ENCODE measurements around the gene GABRB1. TPM values are rescaled to one million over a fixed set of nuclear protein-coding genes. Genes with fewer than 3 reads are reported as not detected.
"Not testable (repeated sequence)": the region's sequence is repeated elsewhere in the genome, so short reads cannot be mapped to it uniquely, and the experiment has no call there.

The GABRB1 gene
- total RNA-seq, 2 experiments from 2014 or later: not detected

DNA sequence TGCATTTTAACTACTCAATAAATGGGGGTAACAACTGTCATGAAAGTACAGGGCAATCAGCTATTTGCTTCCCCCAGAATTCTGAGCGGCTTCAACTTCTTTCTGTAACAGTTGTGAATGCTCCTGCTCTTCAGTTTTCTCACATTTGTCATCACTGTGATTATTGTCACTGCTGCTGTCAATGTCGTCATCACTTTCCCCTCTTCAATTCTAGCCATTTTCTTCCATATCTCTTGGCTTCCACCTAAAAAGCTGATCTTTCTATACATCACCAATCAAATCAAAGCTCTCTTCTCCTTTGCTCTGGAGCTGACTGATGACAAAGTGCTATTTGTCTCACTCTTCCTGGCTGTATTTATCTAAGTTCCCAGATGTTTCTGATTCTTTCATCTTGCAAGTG is 306.5 kb downstream of the GABRB1 start:
- Mint-ChIP-seq H3K36me3 (no peaks in the 10 kb centered on the region), H3K27ac (no peak overlapping the region), H3K9me3 (ENCODE audit: low read depth) (no peaks in the 10 kb centered on the region), H3K27me3 (peaks cover 11% of the 10 kb centered on the region), H3K4me1 (no peaks in the 10 kb centered on the region), H3K4me3 (no peak overlapping the region)
- no peak for ATAC-seq
- CTCF ChIA-PET: no interaction called here
- DNase-seq: no peak

DNA sequence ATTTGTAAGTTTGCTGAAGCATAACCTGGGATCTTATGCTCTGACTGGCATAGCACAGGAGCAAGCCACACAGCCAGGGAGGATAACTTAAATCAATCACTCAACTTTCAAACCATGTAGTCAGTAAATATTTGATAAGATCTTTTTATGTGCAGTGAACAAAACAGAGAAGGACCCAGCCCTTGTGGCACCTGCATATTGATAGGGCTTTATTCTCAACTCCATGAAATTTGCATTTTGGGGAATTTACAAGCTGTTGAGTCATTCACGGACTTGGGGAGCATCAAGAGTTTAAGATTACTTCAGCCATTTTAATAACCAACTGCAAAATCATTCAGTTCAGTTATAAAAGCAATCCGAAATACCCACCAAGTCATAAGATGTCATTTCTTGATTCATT is 309.5 kb downstream of the GABRB1 start:
- no peak overlapping the region for H3K4me3 Mint-ChIP-seq
- no peaks in the 10 kb centered on the region for H3K9me3 Mint-ChIP-seq (ENCODE audit: low read depth)
- DNase-seq (no peak), ATAC-seq (no peak)
- CTCF ChIA-PET: no interaction called here
- H3K27ac Mint-ChIP-seq: no peak overlapping the region
- H3K4me1 Mint-ChIP-seq: no peaks in the 10 kb centered on the region
- no peaks in the 10 kb centered on the region for H3K36me3 Mint-ChIP-seq
- H3K27me3 Mint-ChIP-seq: peaks cover 18% of the 10 kb centered on the region

DNA sequence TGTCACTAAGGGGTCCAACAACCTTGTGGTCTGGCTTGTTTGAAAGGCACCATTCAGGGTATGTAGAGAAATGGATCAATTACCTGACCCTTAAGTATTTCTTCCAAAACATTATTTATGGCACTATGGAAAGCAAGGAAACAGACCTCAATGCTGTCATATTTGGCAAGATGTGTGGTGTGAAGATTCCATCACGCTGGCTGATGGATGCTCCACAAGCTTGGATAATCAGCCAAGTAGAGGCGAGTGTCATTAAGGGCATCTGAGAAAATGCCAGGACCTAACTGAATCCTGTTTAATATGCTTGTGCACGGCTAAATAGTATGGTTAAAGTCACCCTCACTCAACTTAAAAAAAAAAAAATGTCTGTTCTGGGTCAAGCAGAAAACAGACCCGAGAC is 311.4 kb downstream of the GABRB1 start:
- CTCF ChIA-PET: no interaction called here
- Mint-ChIP-seq H3K27ac (no peak overlapping the region), H3K9me3 (ENCODE audit: low read depth) (no peaks in the 10 kb centered on the region), H3K4me1 (no peaks in the 10 kb centered on the region), H3K27me3 (peaks cover 18% of the 10 kb centered on the region), H3K36me3 (no peaks in the 10 kb centered on the region), H3K4me3 (no peak overlapping the region)
- ATAC-seq: no peak
- no peak for DNase-seq

DNA sequence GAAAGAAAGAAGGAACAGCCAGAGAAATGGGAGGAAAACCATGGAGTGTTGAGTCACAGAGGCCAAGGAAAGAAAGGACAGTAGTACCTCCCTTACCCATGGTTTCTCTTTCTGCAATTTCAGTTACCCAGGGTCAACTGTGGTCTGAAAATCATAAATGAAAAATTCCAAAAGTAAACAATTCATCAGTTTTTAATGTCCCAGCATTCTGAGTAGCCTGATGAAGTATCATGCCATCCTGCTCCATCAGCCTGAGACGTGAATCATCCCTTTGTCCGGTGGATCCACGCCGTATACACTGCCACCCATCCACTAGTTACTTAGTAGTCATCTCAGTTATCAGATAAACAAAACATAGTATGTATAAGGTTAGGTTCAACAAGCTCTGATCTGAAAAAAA is 318.0 kb downstream of the GABRB1 start:
- Mint-ChIP-seq H3K27ac (no peak overlapping the region), H3K9me3 (ENCODE audit: low read depth) (no peaks in the 10 kb centered on the region), H3K36me3 (no peaks in the 10 kb centered on the region), H3K4me1 (no peaks in the 10 kb centered on the region), H3K4me3 (no peak overlapping the region), H3K27me3 (peaks cover 10% of the 10 kb centered on the region)
- ATAC-seq (no peak), DNase-seq (no peak)
- CTCF ChIA-PET: no interaction called here

DNA sequence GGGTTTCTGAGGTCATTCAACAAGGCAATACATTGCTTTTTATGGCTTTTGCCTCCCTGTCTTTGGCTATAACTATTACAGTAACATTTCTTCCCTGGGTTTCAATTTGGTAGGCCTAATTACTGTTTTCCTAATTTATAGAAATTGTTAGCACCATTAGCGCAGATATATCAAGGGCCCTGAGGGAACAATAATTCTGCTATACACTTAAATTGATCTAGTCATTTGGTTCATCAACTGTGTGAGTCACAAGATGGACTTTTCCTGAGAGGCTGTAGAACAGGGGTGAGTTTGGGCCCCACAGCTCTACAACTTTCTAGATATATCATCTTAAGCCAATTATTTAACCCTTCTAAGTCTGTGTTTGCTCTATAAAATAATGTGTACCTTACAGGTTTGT is 324.2 kb downstream of the GABRB1 start:
- H3K4me1 Mint-ChIP-seq: no peaks in the 10 kb centered on the region
- H3K4me3 Mint-ChIP-seq: no peak overlapping the region
- H3K27me3 Mint-ChIP-seq: peaks cover 7% of the 10 kb centered on the region
- H3K27ac Mint-ChIP-seq: no peak overlapping the region
- CTCF ChIA-PET: no interaction called here
- no peaks in the 10 kb centered on the region for H3K9me3 Mint-ChIP-seq (ENCODE audit: low read depth)
- no peaks in the 10 kb centered on the region for H3K36me3 Mint-ChIP-seq
- ATAC-seq (no peak), DNase-seq (no peak)

DNA sequence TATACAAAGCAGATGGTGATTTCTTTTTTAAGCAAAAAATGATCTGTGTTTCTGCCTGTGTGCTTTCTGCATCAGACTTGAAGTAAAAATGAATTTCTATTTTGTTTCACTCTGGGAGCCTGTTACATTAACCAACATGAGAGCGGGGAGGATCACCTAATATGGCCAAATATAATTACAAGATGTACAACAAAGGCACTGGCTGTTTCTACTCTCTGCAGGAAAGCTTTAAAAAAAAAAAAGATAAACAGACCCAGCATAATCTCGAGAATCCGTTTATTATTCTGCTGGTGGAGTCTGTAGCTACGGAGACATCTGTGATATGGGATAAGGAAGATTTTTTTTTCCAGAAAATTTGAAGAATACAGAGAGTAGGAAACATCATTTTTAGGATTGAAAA is 328.5 kb downstream of the GABRB1 start:
- no peaks in the 10 kb centered on the region for H3K9me3 Mint-ChIP-seq (ENCODE audit: low read depth)
- H3K4me1 Mint-ChIP-seq: no peaks in the 10 kb centered on the region
- CTCF ChIA-PET: no interaction called here
- H3K4me3 Mint-ChIP-seq: no peak overlapping the region
- H3K27ac Mint-ChIP-seq: no peak overlapping the region
- no peaks in the 10 kb centered on the region for H3K36me3 Mint-ChIP-seq
- no peak for DNase-seq
- ATAC-seq: no peak
- peaks cover 31% of the 10 kb centered on the region for H3K27me3 Mint-ChIP-seq

DNA sequence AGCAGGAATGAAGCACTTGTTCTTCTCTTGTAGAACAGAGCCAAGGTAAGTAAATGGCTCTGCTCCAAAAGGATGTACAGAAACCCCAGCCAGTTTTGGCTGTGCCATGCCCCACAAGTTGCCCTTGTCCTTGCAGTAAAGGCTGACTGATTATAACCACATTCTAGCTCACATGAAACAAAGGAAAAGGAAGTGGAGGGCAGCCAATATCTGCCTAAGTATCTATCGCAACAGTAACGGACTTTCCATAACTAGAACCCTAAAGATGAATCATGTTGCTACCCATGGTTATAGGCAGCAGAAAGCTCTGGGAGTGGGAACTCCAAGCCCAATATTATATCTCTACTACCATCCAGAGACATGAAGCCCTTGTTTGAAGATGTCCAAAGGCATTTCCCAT is 336.4 kb downstream of the GABRB1 start:
- no peaks in the 10 kb centered on the region for H3K4me1 Mint-ChIP-seq
- no peak for DNase-seq
- H3K4me3 Mint-ChIP-seq: no peak overlapping the region
- no peaks in the 10 kb centered on the region for H3K36me3 Mint-ChIP-seq
- peaks cover 17% of the 10 kb centered on the region for H3K27me3 Mint-ChIP-seq
- H3K9me3 Mint-ChIP-seq (ENCODE audit: low read depth): no peaks in the 10 kb centered on the region
- H3K27ac Mint-ChIP-seq: no peak overlapping the region
- CTCF ChIA-PET: interaction anchor here (1.0 to 1.6 kb wide), 2 partner anchors 9 to 15 kb away, joined by 3 to 5 read pairs; no protein-coding TSS in a partner anchor
- ATAC-seq: no peak

DNA sequence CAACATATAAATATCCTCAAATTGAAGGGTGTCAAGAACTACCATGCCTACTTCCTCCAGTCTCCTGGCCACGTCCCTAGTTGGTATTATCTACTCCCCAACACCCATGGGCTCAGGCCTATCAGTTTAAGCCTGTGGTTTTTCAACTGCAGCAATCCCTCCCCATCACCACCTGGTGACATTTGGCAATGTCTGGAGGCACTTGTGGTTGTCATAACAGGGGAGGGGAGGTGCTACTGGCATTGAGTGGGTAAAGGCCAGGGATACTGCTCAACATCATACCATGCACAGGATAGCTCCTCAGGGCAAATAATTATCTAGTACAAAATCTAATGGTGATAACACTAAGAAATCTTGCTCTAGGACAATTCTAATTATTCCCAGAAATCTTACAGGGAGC is 336.8 kb downstream of the GABRB1 start:
- H3K27me3 Mint-ChIP-seq: peaks cover 16% of the 10 kb centered on the region
- DNase-seq (no peak), ATAC-seq (no peak)
- no peak overlapping the region for H3K4me3 Mint-ChIP-seq
- CTCF ChIA-PET: interaction anchor here (1.6 kb wide), 1 partner anchor 15 kb away, joined by 5 read pairs; no protein-coding TSS in a partner anchor
- H3K4me1 Mint-ChIP-seq: no peaks in the 10 kb centered on the region
- no peaks in the 10 kb centered on the region for H3K9me3 Mint-ChIP-seq (ENCODE audit: low read depth)
- no peak overlapping the region for H3K27ac Mint-ChIP-seq
- H3K36me3 Mint-ChIP-seq: no peaks in the 10 kb centered on the region

DNA sequence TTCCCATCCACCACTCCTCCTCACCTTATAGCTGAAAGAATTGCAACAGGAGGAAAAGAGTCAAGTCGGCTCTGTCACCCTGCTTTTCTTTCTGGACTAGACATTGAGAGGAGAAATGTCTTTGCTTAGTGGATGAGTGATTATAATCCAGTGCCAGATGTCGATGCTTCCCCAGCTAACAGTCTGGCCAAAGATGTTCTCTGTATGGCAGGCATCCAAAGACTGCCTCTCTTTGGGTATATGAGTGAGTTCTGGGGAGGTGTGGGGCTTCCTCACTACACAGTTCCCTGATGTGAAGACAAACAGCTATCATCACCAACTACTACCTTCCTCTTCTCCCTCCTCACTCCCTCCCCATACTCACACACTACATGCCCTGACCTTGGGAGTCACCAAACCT is 341.2 kb downstream of the GABRB1 start:
- Mint-ChIP-seq H3K27me3 (no peaks in the 10 kb centered on the region), H3K9me3 (ENCODE audit: low read depth) (no peaks in the 10 kb centered on the region), H3K4me1 (no peaks in the 10 kb centered on the region), H3K36me3 (no peaks in the 10 kb centered on the region), H3K4me3 (no peak overlapping the region), H3K27ac (no peak overlapping the region)
- no peak for ATAC-seq
- CTCF ChIA-PET: no interaction called here
- no peak for DNase-seq

DNA sequence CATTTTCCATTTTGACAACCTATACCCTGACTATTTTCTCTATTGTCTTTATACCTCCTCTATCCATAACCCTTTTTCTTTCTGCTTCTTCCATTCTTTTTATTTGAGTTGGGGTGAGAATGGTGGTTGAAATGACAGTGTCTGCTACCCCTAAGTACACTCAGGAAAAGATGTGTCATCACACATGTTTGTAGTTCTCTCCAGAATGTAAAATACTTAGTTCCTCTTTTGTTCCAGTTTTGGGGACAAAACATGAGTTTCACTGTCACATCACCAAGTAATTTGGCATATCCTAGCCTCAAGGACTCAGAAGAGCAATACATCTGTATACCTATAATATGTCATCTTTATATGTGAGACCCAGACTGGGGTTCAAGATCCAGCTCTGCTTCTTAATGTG is 341.8 kb downstream of the GABRB1 start:
- Mint-ChIP-seq H3K27ac (no peak overlapping the region), H3K9me3 (ENCODE audit: low read depth) (no peaks in the 10 kb centered on the region), H3K4me3 (no peak overlapping the region), H3K27me3 (no peaks in the 10 kb centered on the region), H3K4me1 (no peaks in the 10 kb centered on the region), H3K36me3 (no peaks in the 10 kb centered on the region)
- CTCF ChIA-PET: no interaction called here
- ATAC-seq (no peak), DNase-seq (no peak)

DNA sequence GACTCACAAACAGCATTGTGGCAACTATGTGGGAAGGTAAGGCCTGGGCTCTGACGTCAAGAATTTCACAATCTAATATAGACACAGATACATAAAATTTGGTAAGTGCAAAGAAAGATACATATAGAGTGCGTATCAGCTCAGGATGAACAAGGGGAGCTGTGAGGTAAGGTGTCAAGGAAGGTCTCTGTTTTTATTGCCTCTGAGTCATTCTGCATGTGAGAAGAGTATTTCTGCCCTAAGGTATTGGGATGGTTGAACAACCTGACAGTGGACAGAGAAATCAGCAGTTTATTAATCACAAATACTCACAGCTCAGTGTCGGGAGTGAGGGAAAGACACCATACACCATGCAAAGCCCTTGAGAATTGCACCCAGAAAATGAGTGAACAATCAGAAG is 342.3 kb downstream of the GABRB1 start:
- Mint-ChIP-seq H3K27ac (no peak overlapping the region), H3K4me3 (no peak overlapping the region), H3K4me1 (no peaks in the 10 kb centered on the region), H3K27me3 (no peaks in the 10 kb centered on the region), H3K9me3 (ENCODE audit: low read depth) (no peaks in the 10 kb centered on the region), H3K36me3 (no peaks in the 10 kb centered on the region)
- no peak for DNase-seq
- CTCF ChIA-PET: interaction anchor here (0.8 kb wide), 1 partner anchor 16 kb away, joined by 3 read pairs; no protein-coding TSS in a partner anchor
- no peak for ATAC-seq

DNA sequence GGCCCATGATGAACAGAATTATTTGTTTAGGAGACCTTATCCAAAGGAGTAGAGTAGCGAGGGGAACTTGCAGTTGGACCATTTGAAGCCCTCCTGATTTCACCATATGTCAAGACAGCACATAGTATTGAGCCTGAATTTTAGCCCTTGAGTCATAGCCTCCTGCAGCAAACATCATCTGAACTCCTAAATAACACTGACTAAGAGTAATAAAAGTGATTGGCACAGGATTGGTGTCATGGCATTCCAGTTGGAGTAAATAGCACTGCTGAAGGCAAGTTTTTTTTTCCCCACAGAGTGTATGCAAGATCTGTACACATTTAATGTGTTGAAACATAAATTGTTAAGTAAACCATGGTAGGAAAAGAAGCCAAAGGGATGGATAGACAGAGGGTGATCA is 343.1 kb downstream of the GABRB1 start:
- DNase-seq: no peak
- no peaks in the 10 kb centered on the region for H3K27me3 Mint-ChIP-seq
- CTCF ChIA-PET: interaction anchor here (0.8 kb wide), 1 partner anchor 15 kb away, joined by 3 read pairs; no protein-coding TSS in a partner anchor
- H3K36me3 Mint-ChIP-seq: no peaks in the 10 kb centered on the region
- H3K4me3 Mint-ChIP-seq: no peak overlapping the region
- H3K9me3 Mint-ChIP-seq (ENCODE audit: low read depth): no peaks in the 10 kb centered on the region
- no peak overlapping the region for H3K27ac Mint-ChIP-seq
- no peaks in the 10 kb centered on the region for H3K4me1 Mint-ChIP-seq
- ATAC-seq: no peak

DNA sequence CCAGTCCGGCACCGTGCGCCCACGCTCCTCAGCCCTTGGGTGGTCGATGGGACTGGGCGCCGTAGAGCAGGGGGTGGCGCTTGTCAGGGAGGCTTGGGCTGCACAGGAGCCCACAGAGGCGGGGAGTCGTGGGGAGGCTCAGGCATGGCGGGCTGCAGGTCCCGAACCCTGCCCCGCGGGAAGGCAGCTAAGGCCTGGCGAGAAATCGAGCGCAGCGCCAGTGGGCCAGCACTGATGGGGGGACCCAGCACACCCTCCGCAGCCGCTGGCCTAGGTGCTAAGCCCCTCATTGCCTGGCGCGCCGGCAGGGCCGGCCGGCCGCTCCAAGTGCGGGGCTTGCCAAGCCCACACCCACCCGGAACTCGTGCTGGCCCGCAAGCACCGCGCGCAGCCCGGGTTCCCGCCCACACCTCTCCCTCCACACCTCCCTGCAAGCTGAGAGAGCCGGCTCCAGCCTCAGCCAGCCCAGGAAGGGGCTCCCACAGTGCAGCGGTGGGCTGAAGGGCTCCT is 346.7 kb downstream of the GABRB1 start:
- H3K4me1 Mint-ChIP-seq; H3K27me3 Mint-ChIP-seq; H3K4me3 Mint-ChIP-seq; H3K9me3 Mint-ChIP-seq (ENCODE audit: low read depth); H3K27ac Mint-ChIP-seq; ATAC-seq; H3K36me3 Mint-ChIP-seq; DNase-seq; CTCF ChIA-PET: not testable (repeated sequence)

DNA sequence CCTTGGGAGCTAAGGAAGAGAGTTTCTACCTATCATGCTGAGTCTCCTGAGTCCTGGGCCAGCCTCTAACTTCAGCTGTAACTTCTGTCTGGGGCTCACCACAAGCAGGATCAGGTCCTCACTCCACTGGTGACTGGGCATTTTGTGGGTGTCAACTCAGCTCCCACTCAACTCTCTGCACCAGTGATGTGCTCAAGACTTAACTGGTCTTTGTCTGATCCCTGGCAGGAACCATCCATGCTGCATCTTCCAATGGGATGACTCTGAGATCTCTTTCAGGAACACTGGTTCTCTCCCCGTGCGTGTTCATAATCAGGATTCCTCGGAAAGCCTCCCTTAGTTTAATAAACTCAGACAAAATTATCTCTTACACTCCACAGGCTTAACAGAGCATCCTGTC is 349.8 kb downstream of the GABRB1 start:
- Mint-ChIP-seq H3K4me1 (no peaks in the 10 kb centered on the region), H3K36me3 (no peaks in the 10 kb centered on the region), H3K4me3 (no peak overlapping the region), H3K9me3 (ENCODE audit: low read depth) (no peaks in the 10 kb centered on the region), H3K27me3 (peaks cover 10% of the 10 kb centered on the region), H3K27ac (no peak overlapping the region)
- DNase-seq (no peak), ATAC-seq (no peak)
- CTCF ChIA-PET: no interaction called here

DNA sequence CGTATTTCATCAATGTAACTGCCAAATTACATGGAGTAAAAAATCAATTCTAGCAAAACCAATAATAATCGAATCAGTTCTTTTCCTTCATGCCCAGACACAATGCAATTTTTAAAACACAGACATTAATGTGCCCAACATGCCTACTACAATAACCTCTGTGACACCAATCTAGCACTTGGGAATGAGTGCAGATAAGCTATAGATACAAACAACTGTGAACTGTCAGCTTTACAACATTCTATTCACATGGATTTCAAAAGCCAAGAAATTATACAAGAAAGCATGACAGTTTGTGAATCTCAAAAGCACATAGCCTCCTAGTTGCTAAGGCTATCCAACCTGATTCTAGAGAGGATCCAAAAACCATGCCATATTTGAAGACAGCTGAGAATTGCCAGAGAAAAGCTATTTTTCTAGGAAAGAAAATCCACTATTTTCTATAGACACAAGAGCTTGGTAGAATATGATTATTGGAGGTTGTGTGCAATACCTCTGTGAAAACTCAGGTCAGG is 351.5 kb downstream of the GABRB1 start:
- no peaks in the 10 kb centered on the region for H3K4me1 Mint-ChIP-seq
- CTCF ChIA-PET: interaction anchor here (0.9 to 1.7 kb wide), 4 partner anchors 9 to 539 kb away, joined by 3 to 5 read pairs (median 4); no protein-coding TSS in a partner anchor
- H3K4me3 Mint-ChIP-seq: no peak overlapping the region
- H3K9me3 Mint-ChIP-seq (ENCODE audit: low read depth): no peaks in the 10 kb centered on the region
- H3K27me3 Mint-ChIP-seq: peaks cover 19% of the 10 kb centered on the region
- no peaks in the 10 kb centered on the region for H3K36me3 Mint-ChIP-seq
- ATAC-seq (no peak), DNase-seq (no peak)
- no peak overlapping the region for H3K27ac Mint-ChIP-seq
